HG02852 (cell line): ENCODE measurements around the gene ACACB.
A peak's percentile ranks its signal among the peaks of the same experiment; 100 is the strongest.

Experiments
- ATAC-seq: cut with Tn5 transposase; IDR thresholded peaks from one replicate; pipeline ENCODE4 v1.9.1; 2021; ENCODE audit warnings: mild to moderate bottlenecking, moderate library complexity; ENCODE audit not compliant: unreplicated experiment

Gene ACACB

DNA sequence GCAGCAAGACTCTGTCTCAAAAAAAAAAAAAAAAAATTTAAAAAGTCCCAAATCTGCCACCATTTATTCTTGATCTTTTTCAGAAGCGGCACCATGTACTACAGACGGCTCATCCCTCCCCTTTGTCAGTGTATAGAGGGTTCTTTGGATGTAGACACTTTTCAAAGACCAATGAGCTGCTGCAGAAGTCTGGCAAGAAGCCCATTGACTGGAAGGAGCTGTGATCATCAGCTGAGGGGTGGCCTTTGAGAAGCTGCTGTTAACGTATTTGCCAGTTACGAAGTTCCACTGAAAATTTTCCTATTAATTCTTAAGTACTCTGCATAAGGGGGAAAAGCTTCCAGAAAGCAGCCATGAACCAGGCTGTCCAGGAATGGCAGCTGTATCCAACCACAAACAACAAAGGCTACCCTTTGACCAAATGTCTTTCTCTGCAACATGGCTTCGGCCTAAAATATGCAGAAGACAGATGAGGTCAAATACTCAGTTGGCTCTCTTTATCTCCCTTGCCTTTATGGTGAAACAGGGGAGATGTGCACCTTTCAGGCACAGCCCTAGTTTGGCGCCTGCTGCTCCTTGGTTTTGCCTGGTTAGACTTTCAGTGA is 6.5 kb upstream of the ACACB start:
- ATAC-seq: no peak

DNA sequence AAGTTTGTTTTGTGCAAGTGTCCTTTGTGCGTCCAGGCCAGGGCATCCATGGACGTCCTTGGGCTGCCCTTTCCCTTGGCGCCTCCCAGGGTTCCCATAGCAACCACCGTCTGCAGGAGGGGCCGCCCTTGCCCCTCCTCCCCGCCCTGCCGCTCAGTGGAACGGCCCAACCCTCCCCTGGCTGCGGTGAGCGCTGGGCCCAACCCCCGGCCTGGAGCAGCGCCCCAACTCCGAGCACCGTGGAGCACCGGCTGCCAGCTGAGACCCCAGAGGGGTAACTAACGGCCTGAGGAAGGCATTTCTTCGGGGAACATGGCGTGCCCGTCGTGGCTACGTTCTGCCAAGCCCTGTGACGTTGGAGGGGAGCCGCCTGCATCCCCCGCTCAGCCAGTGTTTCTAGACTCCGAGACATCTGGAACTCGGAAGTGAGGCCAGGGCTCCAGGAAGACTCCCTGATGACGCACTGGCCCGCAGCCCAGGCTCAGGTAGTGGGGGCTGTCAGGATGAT is 5.3 kb upstream of the ACACB start:
- peak; percentile 71 for ATAC-seq

DNA sequence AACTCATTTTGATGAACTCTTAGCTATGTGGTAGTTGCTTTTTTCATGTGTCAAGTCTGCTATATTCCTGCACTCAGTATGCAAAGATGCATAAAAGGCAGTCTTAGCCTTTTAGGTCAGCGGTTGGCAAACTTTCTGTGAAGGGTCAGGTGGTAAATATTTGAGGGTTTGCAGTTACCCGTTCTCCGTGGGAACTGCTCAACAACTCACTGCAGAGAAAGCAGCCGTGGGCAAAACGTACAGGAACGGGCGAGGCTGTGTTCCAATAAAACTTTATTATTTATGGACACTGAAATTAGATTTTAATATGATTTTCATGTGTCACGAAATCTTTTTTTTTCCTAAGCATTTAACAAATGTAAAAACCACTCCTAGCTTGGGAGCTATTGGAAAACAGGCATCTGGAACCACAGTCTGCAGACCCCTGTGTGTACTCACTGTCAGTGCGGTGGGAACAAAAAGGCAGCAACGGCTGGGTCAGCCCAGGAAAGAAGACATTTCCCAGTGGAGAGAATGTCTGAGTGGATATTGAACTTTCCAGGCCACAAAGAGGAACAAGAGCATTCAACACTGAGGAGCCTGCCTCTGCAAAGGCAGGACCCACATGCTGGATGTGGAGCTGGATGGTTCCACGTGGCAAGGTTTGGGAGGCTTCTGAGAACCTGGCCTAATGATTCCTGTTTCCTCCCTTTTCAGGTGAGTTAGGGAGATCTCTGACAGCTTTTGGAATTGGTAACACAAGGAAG is 3.5 kb upstream of the ACACB start:
- ATAC-seq: no peak

DNA sequence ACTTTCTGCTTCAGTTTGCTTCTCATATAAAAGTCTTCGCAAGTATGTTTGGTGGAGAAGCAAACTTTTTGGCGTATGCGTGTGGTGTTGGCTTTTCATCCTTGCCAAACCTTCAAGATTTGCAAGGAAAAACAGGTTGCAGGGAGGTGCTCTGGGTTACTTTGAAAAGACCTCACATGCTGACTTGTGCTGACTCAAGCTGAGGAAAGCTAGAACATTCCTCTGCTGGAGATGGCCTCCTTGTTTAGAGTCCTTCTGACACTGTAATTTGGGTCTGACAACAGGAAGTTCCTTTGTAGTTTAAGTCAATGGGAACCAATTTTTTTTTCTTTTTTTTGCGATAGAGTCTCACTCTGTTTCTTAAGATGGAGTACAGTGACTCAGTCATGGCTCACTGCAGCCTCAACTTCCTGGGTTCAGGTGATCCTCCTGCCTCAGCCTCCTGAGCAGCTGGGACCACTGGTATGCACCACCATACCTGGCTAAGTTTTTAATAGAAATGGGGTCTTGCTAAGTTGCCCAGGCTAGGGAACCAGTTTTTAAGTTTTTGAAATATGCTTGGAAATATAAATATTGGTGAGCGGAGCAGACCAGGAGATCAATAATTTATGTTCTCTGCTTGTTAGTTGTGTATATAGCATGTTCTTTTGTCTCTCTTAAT is 2.6 kb upstream of the ACACB start:
- no peak for ATAC-seq

DNA sequence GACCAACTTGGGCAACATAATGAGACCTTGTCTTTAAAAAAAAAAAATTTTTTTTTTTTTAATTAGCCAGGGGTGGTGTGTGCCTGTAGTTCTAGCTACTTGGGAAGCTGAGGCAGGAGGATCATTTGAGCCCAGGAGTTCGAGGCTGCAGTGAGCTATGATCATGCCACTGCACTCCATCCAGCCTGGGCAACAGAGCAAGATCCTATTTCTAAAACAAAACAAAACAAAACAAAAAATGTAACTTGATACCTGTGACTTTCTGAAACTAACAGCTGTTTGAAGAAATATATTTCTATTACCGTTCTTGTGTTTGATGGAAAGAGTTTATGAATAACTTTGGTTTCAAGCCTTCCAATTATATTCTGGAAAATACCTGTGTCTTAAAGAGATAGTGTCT is 1.7 kb upstream of the ACACB start:
- ATAC-seq: no peak

DNA sequence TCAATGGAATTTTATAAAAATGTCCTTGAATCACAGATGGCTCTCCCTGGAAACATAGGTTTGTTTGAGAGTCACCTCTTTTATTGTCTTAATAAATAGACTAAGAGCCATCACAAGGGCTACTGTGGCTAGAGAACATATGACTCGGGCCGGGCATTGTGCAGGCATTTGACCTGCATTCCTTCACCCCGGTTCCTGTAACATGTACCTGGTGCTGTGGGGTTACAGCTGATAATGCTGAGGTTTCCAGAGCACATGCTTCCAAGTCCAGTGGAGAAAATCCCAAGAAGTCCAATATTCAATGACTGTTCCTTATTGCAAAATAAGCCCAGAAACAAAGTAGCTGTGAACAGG is 1.0 kb upstream of the ACACB start:
- ATAC-seq: no peak

DNA sequence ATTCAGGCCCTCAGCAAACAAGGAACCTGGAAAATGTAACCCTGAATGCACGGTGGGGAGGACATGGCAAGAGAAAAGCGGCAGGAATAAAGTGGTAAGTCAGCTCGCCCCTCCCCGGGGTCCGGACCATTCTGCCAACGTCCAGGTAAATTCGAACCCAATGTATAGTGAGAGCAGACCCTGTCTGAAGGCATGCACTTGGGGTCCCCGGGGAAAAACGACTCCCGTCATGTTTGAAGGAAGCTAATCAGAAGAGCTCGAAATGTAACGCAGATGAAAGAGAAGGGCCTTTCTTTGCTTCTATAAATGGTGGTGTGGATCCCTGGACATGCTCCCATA is 193 bp downstream of the ACACB start:
- ATAC-seq: no peak

DNA sequence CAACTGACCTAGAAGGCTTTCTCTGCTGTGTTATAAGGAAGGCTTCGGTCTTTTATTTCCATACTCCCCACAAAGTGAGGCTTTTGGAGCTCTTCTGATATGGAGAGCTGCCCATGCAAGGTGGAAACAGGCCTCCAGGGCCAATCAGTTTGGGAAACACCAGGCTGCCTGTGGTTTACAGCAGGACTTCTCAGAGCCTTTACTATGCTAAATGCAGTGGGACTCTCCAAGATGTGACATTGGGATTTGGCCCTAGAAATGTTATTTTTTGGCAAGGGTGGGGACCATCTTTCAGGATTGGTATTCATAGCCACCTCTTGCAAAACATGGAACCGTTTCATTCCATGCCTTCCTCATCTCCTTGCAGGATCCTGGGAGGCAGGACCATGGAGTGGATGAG is 3.7 kb downstream of the ACACB start:
- no peak for ATAC-seq

DNA sequence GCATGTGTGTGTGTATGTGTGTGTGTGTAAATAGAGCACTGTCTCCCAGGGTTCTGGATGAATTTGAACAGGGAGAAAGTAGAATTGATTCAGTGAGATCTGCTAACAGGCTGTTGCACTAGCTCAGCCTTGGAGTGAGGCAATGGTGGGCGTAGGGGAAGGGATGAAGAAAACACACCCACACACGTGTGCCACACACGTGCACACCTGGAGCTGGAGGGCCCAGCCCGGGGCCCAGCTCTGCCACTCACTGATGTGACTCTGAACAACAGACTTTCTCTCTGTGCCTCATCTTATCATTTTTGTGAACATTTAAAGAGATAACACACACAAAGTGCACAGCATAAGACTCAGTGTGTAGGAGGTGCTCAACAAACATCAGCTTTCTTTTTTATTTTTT is 4.2 kb downstream of the ACACB start:
- no peak for ATAC-seq

DNA sequence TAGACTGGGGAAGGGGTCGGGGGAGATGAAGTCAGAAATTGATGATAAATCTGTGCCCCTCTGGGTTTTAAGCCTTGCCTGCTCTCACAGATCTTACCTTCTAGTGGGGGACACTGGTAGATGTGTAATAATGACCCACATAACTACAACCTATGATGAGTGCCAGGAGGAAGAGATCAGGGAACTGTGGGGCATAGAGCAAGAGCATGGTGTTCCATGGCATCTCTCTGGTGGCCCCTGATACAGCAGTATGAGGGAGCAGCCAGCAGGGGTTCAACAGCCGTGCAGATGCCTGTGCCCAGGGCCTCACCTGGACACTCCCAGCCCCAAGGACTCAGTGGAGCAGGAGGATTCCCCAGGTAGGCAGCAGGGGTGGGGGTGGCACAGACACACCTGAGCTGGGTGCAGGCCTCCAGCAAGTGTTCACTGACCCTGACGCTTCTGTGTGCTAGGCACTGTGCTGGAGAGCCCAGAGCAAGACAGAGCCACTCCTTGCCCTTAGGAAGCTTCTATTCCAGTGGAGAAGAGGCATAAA is 5.0 kb downstream of the ACACB start:
- no peak for ATAC-seq

DNA sequence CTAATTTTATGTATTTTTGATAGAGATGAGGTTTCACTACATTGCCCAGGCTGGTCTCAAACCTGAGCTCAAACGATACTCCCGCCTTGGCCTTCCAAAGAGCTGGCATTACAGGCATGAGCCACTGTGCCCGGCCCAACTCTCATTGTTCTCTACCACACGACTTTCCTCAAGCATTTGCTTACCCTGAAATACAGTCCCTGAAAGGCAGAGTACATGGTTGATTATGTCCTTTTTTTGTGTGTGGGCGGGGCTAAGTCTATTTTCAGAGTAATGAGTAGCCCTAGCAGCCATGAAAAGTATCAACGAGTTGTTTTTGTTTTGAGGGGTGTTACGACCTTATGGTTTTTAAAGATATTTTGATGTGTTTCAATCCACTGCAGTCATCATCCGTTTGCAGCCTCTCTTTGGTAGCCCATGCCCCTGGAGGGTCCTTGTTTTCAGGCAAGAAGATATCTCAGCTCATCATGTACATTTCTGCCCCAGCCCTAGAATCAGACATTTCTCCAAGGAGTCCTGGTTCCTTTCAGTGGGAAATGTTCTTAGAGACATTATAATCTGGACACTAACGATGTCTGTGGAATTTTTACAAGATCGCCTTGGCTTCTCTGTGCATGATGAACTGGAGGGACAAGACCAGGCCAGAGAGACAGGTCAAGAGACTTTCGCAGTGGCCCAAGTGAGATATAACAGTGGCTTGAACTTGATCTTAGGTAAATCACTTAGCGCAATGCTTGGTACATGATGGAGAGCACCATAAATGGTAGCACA is 8.7 kb downstream of the ACACB start:
- no peak for ATAC-seq

DNA sequence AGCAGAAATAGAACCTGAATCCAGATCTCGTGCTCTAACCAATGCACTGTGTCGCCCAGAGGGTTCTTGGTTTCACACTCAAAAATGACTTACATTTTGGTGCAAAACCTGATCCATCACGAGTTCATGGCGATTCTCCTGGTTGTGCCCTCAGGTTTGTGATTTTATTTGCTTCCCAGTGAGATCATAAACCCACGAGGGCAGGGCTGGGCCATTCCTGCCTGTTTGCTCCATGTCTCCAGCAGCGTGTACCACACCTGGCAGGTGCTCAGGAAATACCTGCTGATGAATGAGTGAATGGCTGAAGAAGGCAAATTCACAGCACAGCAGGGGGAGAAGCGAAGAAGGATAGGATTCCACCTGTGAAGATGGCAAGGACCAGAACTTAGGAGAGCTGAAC is 9.4 kb downstream of the ACACB start:
- no peak for ATAC-seq

DNA sequence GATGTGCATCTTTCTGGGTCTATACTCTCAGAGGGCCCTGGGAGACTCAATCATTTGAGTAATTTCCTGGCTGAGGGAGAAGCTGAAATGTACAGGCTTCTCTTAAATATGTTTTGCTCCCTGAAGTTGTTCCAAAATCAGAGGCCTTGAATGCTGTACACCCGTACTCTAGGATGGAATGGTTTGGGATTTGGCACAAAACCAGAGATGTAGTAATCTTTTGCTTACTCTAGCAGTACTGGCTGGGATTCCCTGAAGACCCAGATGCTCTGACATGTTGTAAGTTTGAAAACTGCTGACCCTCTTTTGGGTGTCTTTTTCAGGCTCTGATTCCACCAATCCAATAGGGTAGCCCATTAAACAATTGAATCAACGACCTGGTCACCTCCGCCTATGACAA is 10.4 kb downstream of the ACACB start:
- no peak for ATAC-seq

DNA sequence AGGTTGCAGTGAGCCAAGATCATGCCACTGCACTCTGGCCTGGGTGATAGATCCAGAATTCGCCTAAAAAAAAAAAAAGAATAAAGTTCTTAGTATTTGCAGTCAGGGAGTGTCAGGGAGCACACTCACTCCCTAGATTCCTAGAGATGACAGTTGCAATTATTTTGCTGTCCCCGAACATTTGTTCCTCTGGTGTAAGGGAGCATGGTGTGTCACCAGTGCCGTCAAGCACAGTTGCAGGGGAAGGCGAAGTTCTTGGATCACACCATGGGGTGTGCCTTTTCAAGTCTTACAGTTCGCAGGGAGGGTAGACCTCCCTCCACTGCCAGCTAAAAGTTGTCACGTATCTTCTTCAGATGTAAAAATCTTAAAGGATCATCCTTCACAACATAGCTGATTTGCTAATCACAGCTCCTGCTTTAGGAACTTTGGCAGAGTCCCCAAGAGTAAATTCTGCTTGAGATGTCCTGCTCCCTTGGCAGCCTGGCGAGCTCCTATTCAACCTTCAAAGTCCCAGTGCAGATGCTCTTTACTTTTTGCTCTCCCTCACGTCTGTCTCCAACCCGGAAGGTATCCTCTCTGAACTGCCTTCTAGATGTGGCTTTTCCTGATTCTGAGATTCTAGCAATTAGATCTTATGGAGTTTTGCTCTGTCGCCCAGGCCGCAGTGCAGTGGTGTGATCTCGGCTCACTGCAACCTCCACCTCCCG is 11.3 kb downstream of the ACACB start:
- ATAC-seq: no peak

DNA sequence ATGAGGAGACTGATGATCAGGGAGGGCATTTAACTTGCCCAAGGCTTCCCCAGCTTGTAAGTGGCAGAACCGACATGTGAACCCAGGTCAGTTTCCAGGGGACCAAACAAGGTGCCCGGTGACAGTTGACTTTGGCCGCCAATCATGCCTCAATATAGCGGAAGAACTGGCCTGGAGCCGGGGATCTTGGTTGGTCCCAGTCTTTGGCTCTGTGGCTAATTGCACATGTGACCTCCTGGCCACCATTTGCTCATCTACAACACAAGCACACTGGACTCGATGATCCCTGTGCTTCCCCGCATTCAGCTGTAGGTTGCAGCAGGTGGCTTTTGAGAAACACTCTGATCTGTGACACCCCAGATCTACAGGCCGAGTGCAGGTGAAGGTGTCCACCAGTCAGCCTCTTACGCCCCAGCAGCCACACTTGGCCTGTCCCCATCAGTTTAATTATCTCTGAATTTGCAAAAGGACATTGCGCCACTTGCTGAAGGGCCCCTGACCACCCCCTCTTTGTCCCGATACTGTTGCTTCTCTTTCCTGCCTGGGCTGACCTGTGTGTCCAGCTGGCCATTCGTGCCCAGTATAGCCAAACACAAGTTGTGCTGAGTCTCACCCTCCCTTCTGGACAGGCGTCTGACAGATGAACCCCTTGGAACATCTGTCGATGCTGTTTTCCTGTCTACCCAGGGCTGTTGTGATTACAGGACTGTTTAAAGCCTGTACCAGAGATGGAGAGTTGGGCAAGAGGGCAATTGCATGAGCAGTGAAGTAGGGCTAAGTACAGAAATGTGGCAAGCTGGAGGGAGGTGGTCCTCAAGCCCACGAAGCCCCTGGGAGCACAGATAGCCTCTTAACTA is 14.1 kb downstream of the ACACB start:
- no peak for ATAC-seq

DNA sequence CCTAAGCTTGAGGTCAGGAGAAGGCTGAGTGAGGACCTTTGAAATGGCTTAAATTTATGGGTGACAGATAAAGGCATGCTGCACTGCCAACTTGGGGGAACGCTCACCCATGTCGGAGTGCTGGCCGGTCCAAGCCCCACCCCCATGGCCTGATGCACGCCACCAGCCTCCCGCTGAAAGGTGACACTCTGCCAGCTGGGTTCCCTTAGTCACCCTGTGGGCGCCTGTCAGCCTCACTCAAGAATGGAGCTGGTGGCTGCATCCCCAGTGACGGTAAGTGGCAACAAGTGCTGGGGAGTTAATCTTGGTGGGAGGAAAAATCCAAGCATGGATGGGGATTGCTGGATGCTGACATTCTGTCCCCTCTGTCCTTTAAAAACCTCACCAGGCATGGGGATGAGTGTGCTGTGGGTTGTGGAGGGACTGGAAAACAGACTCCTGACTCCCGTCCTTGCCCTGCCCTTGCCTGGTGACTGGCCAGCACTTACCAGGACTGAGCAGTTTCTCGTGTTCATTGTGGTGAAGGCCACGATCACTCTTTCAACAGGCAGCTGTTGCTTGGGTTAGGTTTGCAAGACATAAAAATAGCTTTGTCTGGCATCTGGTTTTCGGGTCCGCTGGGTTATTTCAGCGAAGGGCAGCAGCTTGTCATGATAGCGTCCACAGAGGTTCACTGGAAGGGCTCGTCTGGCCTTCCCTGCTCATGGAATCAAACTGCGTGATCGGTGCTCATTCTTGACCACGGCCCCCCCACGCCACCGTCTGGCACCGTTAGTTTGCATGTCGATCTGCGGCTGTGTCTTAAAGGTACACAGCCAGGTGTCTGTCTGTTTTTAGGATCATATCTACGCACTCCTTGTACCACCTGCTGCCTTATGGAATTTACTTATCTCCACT is 15.0 kb downstream of the ACACB start:
- ATAC-seq: no peak

DNA sequence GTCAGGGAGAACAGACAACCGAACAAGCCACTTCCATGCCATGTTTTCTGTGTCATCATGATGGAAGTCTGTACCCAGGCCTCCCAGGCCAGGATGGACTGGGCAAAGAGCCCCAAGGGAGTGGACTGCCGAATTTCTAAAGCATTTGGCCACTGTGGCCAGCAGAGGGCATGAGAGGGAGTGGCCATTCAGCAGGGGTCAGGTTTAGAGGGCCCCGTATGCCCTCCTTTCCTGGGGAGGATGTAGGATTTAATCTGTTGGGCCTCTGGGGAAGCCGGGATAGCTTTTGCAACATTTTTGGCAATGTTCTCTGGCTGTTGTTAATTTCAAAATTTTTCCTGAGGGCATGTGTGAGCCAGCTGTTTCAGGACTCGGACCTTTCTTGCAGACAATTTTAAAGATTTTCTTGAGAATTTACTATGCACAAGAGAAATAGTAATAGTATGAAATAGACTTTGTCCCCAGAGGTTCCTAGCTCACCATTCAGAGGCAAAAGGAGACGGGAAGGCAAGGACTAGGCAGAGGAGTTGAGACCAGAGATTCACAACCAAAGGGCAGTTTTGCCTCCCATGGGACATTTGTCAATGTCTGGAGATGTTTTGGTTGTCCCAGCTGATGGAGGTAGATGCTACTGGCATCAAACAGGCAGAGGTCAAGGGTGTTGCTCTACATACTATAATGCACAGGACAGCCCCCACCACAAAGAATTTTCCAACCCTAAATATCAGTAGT is 18.0 kb downstream of the ACACB start:
- no peak for ATAC-seq

DNA sequence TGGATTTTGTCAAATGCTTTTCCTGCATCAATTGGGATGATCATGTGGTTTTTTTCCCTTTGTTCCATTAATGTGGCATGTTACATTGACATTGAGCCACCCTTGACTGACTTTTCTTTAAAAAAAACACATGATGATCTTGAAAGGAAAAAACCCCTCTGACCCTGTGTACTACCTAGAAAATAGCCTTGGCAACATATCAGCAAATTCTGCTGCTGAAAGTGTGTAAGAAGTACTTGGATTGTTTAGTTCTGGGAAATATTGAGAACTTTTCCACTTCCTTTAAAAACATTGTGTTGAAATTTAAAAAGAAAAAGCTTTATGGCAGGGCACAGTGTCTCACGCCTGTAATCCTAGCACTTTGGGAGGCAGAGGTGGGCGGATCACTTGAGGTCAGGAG is 20.7 kb downstream of the ACACB start:
- ATAC-seq: no peak
